HTR-8/SVneo (cell line): ENCODE data around the gene FMNL2.

Source experiments
- DNase-seq: peaks from one replicate; pipeline ENCODE4 v3.0.0; 2011; ENCODE audit warnings: low spot score, mixed read lengths; ENCODE audit not compliant: insufficient read length
- FAIRE-seq: peaks from 2 replicates; lab custom pipeline; 2011; peaks lifted over from hg19 to GRCh38; lab: Jason Lieb, UNC

Gene FMNL2

GRCh38 chr2:152623076-152623740 is 288.2 kb downstream of the FMNL2 start:
- FAIRE-seq (no peak), DNase-seq (no peak)

- FAIRE-seq, result no peak
- DNase-seq, result no peak
Observed at GRCh38 chr2:152623775-152624174, 288.8 kb downstream of the FMNL2 start.

DNA sequence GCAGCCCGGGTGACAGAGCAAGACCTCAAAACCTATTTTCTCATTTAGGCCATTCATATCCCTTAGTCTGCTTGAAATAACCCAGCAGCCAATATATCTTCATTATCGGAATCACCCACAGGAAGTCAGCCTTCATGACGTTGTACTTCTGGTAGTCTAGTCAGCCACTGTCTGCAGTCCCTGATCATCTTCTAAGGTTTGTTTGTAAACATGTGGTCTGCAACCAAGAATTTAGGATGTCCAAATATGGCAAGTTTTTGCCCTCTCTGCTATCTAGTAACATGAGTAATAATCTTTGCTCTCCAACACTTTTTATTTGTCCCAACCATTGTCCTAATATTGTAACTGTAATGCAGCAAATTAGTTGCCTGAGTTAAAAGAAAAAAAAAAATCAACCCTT is 289.8 kb downstream of the FMNL2 start:
- DNase-seq (no peak), FAIRE-seq (no peak)

- DNase-seq, result no peak
- no peak for FAIRE-seq
Observed at GRCh38 chr2:152626911-152627339, 292.0 kb downstream of the FMNL2 start.

DNA sequence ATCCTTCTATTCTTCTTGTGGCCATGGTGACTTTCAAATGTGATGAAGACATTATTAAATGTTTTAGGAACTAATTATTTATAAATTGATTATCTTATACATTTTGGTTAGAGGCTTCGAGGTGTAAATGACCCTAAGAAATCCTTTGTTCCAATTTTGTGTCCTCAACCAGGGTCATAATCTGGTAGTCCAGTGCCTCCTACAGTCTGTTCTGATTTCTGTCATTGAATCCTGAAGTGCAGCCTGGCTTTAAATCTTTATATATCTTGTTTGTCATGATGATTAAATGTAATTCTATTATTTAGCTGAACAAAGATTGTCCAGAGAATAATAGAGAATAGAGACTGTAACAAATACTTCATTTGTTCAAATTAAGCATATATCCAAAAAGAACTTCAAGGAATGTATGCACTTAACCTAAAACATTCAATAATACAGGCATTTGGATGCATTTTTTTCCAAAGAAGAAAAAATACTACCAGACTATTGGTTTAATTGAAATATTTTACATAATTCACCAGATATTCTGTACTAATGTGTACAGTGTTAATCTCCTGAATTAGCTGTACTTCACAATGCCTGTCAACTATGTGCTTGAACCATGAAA is 292.5 kb downstream of the FMNL2 start:
- peak; percentile 25 for DNase-seq
- no peak for FAIRE-seq

DNA sequence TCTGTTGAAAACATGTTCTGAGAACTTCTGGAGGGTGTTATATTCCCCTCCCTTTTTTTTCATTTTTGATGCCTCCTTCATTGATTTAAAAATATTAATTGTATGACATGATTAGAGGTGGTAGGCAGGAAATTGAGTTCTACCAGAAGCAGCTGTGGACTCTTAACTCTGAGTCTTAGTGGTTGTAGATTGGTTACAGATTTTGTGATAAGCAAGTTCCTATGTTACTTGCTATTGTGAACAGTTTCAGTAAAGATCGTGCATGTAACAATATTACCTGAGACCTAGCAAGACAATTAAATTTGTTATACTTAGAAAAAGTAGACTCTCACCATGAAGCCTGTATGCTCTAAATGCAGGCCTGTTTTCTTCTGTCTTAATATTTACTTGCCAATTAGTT is 294.2 kb downstream of the FMNL2 start:
- DNase-seq, result no peak
- FAIRE-seq, result no peak

DNA sequence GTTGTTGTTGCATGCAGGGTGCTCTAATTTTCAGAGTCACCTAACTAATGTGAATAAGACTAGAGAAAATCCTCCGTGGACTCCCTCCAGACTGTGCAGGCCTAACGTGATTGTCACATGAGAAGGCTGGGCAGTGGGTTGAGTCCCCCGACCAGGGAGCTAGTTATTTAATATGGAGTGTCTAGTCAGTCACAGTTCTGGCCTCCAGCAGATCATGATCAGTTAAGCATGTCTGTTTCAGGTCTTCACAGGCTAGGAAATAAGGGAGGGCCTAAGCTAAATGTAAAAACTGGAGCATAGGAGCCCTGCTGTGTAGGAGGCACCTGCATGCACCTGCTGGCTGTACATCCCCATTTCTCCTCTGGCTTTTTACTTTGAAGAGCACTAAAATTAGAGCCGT is 295.5 kb downstream of the FMNL2 start:
- DNase-seq, result no peak
- no peak for FAIRE-seq

- FAIRE-seq (no peak), DNase-seq (no peak)
Observed at GRCh38 chr2:152632736-152633135, 297.8 kb downstream of the FMNL2 start.

DNA sequence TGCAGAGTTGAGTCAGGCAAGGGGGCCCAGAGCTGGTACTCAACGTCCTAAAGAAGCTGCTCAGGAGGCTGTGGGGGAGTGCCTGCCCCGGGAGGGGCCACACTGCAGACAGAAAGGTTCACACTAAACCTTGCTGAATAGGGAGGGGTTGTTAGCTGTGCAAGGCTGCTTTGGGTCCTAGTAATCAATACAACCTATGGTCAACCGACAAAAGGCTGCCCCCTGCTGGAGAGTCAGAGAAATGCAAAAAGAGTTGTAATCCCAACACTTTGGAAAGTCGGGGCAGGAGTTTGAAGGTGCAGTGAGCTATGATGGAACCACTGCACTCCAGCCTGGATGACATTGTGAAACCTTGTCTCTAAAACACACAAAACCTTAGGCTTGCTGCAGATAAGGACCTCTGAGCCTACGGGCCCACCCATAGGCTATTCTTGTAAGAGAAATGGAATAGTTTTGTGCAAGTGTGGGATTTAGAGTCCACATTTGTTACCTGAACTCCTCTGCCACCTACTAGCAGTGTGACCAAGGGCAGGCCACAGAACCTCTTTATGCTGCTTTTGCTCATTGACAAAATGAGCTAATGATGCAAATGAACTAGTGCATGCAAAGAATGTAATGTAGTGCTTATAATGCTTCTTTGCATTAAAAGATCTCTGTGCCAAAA is 300.8 kb downstream of the FMNL2 start:
- peak; percentile 26 for FAIRE-seq

GRCh38 chr2:152637251-152637650 is 302.3 kb downstream of the FMNL2 start:
- FAIRE-seq, result no peak
- no peak for DNase-seq

More for the DNA sequence above, 300.8 kb downstream of the FMNL2 start:
- DNase-seq, result peak; percentile 48

DNA sequence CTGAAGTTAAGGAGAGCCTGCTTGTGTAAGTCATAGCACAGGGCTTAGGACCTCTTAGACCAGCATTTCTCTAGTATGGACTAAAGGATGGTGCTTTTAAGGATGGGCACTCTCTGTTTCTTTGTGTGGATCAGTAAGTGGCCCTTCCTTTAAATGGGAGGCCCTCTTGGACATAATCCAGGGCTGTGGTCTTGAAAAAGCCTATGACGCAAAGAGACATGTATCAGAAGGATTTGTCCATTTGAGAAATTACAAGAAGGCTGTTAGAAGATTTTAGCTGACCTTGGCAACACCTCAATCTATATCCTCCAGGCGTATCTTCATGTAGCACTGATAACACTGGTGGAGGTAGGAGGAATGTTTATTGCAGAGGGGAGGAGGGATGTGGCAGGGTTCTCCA is 303.1 kb downstream of the FMNL2 start:
- DNase-seq, result no peak
- no peak for FAIRE-seq

DNA sequence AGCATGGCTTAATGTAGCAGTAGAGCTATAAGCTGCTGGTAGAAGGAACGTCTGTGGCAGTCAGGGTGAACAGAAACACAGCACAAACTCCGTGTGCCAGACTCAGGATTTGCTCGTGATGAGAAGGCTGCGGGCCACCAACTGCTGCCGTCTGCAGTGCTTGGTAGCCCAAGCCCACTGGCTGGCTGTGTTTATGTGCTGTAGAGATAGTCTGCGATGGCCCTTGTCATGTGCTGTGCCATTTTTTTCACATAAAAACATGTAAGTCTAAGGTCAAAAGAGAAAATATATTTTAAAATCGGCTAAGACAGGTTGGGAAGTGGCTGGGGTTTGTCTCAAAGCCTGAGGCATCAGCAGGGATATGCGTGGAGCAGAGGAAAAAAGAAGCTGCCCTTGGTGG is 303.6 kb downstream of the FMNL2 start:
- no peak for FAIRE-seq
- no peak for DNase-seq

GRCh38 chr2:152644189-152644873 is 309.4 kb downstream of the FMNL2 start:
- DNase-seq (no peak), FAIRE-seq (no peak)

- FAIRE-seq, result no peak
Observed at GRCh38 chr2:152646264-152646663, 311.3 kb downstream of the FMNL2 start.

GRCh38 chr2:152646775-152647174 is 311.8 kb downstream of the FMNL2 start:
- FAIRE-seq (peak; percentile 71), DNase-seq (peak; percentile 75)

More at GRCh38 chr2:152646264-152646663, 311.3 kb downstream of the FMNL2 start:
- no peak for DNase-seq

DNA sequence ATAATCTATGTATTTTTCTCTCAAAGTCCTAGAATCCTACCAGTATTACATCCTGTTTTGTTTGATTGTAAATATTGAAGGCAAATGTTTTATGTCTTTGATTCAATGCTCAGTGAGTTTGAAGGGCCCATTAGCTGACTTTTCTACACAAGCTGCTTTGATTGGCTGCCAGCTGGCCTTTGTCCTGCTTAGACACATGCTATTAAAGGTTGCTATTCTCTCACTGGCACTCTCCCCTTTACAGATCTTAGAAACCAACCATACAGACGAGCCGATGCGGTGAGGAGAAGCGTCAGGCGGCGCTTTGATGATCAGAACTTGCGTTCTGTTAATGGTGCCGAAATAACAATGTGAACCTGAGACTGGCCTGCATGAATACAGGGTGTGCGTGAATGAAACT is 312.6 kb downstream of the FMNL2 start:
- DNase-seq, result no peak
- peak; percentile 31 for FAIRE-seq

DNA sequence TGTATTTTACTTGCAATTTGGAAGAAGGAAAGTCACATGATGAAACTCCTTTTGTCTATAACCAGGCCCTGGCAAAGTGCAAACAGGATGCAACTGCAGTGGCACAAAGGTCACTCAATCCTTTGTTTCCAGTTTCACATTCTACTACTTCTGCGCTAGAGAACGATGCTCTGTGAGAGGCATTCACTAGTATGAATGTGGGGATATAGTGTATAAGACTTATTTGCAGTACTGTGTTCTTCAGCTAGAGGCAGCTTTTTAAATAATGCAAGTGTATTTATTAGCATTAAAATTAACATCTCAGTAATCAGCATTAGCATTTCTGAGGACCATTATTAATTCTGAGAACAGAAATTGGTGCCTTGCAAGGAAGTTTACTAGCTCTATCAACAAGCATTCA is 313.4 kb downstream of the FMNL2 start:
- FAIRE-seq (no peak), DNase-seq (no peak)

GRCh38 chr2:152649997-152650396 is 315.0 kb downstream of the FMNL2 start:
- DNase-seq (no peak), FAIRE-seq (no peak)

DNA sequence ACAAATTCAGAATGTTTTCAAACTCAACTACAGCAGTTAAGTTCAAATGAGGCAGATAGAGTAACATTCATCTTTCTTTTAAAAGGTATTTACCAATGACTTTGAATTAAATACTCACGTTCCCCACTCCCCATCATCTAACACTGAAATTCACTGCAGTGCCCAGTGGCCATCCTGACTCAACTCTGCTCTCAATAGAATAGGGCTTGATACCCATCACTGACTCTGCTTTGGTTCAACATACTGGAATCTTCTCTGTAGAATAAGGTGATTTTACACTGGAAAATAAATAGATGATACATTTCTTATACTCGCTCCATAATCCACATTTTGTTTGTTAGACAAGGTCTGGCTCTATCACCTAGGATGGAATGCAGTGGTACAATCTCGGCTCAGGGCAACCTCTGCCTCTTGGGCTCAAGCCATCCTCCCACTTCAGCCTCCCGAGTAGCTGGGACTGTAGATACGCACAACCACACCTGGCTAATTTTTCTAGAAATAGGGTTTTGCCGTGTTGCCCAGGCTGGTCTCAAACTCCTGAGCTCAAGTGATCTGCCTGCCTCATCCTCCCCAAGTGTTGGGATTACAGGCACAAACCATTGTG is 315.9 kb downstream of the FMNL2 start:
- DNase-seq, result no peak
- no peak for FAIRE-seq

- DNase-seq (no peak), FAIRE-seq (no peak)
Observed at GRCh38 chr2:152651834-152652233, 316.9 kb downstream of the FMNL2 start.

DNA sequence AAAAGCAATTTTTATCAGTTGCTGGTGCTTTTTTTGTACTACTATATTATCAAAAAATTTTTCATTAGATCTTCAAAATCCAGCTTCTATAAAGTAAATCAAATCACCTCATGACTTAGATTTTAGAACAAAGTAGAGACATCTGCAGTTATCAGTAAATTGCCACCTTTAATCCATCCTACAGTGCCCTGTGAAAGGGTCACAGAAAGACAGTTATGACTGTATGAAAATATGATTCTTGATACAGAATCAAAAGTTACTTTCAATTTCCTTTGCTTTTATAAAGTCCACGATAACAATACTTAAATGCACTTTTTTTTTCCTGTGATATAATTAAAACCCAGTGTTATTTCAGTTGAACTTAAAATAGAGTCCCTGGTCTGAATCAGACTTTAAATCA is 320.9 kb downstream of the FMNL2 start:
- FAIRE-seq (no peak), DNase-seq (no peak)
